ENCODE results near the gene PCDHGA4. TPM values are rescaled to one million over a fixed set of nuclear protein-coding genes. Genes with fewer than 3 reads are reported as not detected.
"Not testable (repeated sequence)": the region's sequence is repeated elsewhere in the genome, so short reads cannot be mapped to it uniquely, and the experiment has no call there.

The PCDHGA4 gene
- total and polyA plus RNA-seq, 12 donors, result 0.20 to 9.5 (median 2.8) TPM

DNA sequence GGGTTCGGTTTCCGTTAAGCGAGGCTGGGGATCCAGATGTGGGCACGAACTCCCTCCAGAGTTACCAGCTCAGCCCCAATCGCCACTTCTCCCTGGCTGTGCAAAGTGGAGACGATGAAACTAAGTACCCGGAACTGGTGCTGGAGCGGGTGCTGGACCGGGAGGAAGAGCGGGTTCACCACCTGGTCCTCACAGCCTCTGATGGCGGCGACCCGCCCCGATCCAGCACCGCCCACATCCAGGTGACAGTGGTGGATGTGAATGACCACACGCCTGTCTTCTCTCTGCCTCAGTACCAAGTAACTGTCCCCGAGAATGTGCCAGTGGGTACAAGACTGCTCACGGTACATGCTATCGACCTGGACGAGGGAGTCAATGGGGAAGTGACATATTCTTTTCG, 28.5 kb downstream of the PCDHGA4 start:
- TF ChIP-seq, protein P1, sequence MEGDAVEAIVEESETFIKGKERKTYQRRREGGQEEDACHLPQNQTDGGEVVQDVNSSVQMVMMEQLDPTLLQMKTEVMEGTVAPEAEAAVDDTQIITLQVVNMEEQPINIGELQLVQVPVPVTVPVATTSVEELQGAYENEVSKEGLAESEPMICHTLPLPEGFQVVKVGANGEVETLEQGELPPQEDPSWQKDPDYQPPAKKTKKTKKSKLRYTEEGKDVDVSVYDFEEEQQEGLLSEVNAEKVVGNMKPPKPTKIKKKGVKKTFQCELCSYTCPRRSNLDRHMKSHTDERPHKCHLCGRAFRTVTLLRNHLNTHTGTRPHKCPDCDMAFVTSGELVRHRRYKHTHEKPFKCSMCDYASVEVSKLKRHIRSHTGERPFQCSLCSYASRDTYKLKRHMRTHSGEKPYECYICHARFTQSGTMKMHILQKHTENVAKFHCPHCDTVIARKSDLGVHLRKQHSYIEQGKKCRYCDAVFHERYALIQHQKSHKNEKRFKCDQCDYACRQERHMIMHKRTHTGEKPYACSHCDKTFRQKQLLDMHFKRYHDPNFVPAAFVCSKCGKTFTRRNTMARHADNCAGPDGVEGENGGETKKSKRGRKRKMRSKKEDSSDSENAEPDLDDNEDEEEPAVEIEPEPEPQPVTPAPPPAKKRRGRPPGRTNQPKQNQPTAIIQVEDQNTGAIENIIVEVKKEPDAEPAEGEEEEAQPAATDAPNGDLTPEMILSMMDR (IDR thresholded peaks at IDR 0.05), result no peak
- TF ChIP-seq POLR2A (IDR thresholded peaks at IDR 0.05), result no peak
- Histone ChIP-seq H3K9me3 (replicated peaks in 1 of 3) (peaks cover 4 to 19% (median 12%) of the 10 kb centered on the region in 3 donors), H3K4me1 (replicated peaks in 1 of 2) (no peaks in the 10 kb centered on the region), H3K27ac (no peak overlapping the region), H3K4me3 (no peak overlapping the region), H3K27me3 (no peaks in the 10 kb centered on the region), H3K36me3 (replicated peaks in 1 of 2) (no peaks in the 10 kb centered on the region)
- intact Hi-C loops (cut with DNase I), result no loop called here
- 28 to 46% (median 35%) methylated on average over 17 to 21 of the region's 21 CpGs for WGBS, 4 donors
- DNase-seq, result no peak

DNA sequence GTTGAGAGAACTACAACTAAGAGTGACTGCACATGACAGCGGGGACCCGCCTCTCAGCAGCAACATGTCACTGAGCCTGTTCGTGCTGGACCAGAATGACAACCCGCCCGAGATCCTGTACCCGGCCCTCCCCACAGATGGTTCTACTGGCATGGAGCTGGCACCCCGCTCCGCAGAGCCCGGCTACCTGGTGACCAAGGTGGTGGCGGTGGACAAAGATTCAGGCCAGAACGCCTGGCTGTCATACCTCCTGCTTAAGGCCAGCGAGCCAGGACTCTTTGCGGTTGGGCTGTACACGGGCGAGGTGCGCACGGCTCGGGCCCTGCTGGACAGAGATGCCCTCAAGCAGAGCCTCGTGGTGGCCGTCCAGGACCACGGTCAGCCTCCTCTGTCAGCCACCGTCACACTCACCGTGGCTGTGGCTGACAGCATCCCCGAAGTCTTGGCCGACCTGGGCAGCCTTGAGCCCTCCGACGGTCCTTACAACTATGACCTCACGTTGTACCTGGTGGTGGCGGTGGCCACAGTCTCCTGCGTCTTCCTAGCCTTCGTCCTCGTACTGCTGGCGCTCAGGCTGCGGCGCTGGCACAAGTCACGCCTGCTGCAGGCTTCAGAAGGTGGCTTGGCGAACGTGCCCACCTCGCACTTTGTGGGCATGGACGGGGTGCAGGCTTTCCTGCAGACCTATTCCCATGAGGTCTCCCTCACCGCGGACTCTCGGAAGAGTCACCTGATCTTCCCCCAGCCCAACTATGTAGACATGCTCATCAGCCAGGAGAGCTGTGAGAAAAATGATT, 29.8 kb downstream of the PCDHGA4 start:
- TF ChIP-seq, protein P1 (IDR thresholded peaks at IDR 0.05), result no peak
- no peak for TF ChIP-seq POLR2A (IDR thresholded peaks at IDR 0.05)
- no peaks in the 10 kb centered on the region for H3K27me3 ChIP-seq
- intact Hi-C loops (cut with DNase I), result no loop called here
- H3K9me3 ChIP-seq (replicated peaks in 1 of 3), result peaks cover 0 to 24% (median 11%) of the 10 kb centered on the region in 3 donors
- peak in 1 of 7 donors; percentile 31 for DNase-seq
- H3K4me1 ChIP-seq (replicated peaks in 1 of 2), result no peaks in the 10 kb centered on the region
- H3K27ac ChIP-seq, result no peak overlapping the region
- WGBS, 4 donors, result 38 to 66% (median 42%) methylated on average over 9 to 43 of the region's 43 CpGs
- no peaks in the 10 kb centered on the region for H3K36me3 ChIP-seq (replicated peaks in 1 of 2)
- H3K4me3 ChIP-seq, result no peak overlapping the region

DNA sequence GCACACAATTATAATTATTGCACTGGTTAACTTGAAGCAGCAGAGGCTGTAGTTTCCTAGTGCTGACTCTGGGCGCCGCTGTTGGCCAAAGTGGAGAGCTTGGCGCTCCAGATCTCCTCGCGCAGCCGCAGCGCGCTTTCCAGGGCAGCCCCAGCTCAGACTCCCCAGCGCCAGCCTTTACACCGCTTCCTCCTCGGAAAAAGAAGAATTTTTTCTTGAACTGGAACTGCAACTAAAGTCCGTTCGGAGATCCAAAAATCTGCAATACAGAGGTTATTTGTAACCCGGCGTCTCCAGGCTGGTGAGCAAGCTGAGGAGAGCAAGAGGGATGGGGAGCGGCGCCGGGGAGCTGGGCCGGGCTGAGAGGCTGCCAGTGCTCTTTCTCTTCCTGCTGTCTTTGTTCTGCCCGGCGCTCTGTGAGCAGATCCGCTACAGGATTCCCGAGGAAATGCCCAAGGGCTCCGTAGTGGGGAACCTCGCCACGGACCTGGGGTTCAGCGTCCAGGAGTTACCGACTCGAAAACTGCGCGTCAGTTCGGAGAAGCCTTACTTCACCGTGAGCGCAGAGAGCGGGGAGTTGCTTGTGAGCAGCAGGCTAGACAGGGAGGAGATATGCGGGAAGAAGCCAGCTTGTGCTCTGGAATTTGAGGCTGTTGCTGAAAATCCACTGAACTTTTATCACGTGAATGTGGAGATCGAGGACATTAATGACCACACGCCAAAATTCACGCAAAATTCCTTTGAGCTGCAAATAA, 32.9 kb downstream of the PCDHGA4 start, which contains the start of gene PCDHGB4:
PCDHGB4 (plus strand) TSS at position 142 of the 755 bp plus-strand sequence; CDS start at position 329, 187 bp downstream.
- peak within 1 kb of the TSS in 1 of 4 donors; percentile 20 for H3K4me3 ChIP-seq
- intact Hi-C loops (cut with DNase I); H3K36me3 ChIP-seq (replicated peaks in 1 of 2); H3K27me3 ChIP-seq; H3K27ac ChIP-seq; H3K4me1 ChIP-seq (replicated peaks in 1 of 2); DNase-seq: not testable (repeated sequence)
- WGBS, 4 donors, result 8 to 18% (median 11%) methylated on average over 17 to 22 of the region's 40 CpGs
- TF ChIP-seq, protein P1 (IDR thresholded peaks at IDR 0.05), result peak in 3 of 6 experiments; percentile 5 to 28 (median 12)
- peaks cover 0 to 35% (median 14%) of the 10 kb centered on the region in 3 donors for H3K9me3 ChIP-seq (replicated peaks in 1 of 3)

DNA sequence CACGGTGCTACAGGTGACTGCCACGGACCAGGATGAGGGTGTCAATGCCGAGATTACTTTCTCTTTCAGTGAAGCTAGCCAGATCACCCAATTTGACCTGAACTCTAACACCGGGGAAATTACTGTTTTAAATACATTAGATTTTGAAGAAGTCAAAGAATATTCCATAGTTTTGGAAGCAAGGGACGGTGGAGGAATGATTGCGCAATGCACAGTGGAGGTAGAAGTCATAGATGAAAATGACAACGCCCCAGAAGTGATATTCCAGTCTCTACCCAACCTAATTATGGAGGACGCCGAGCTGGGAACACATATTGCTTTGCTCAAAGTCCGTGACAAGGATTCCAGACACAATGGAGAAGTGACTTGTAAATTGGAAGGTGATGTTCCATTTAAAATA, 33.8 kb downstream of the PCDHGA4 start:
- Histone ChIP-seq H3K27ac (no peak overlapping the region), H3K27me3 (no peaks in the 10 kb centered on the region), H3K9me3 (replicated peaks in 1 of 3) (peaks cover 0 to 40% (median 14%) of the 10 kb centered on the region in 3 donors), H3K4me1 (replicated peaks in 1 of 2) (no peaks in the 10 kb centered on the region), H3K4me3 (no peak overlapping the region), H3K36me3 (replicated peaks in 1 of 2) (no peaks in the 10 kb centered on the region)
- intact Hi-C loops (cut with DNase I), result no loop called here
- WGBS, 4 donors, result 42 to 59% (median 48%) methylated on average over 10 of the region's 10 CpGs
- TF ChIP-seq, protein P1 (IDR thresholded peaks at IDR 0.05), result no peak
- no peak for TF ChIP-seq POLR2A (IDR thresholded peaks at IDR 0.05)
- no peak for DNase-seq

All from adrenal gland (tissue), 12 donors.